Activated CD4-positive, alpha-beta T cell treated with anti-CD3 and anti-CD28 coated beads, Interleukin-2, amount 50 U/mL, for 24 hours (primary cell): Measurements from ENCODE around the gene RERE.
A peak's percentile ranks its signal among the peaks of the same experiment; 100 is the strongest.

ENCODE experiments used
- DNase-seq, 2 donors: peaks; one replicate each; pipeline ENCODE4 v3.0.0-alpha.2; 2020; ENCODE audit warnings: low read depth in 1 of 2, low spot score in 1 of 2

Gene RERE

DNA sequence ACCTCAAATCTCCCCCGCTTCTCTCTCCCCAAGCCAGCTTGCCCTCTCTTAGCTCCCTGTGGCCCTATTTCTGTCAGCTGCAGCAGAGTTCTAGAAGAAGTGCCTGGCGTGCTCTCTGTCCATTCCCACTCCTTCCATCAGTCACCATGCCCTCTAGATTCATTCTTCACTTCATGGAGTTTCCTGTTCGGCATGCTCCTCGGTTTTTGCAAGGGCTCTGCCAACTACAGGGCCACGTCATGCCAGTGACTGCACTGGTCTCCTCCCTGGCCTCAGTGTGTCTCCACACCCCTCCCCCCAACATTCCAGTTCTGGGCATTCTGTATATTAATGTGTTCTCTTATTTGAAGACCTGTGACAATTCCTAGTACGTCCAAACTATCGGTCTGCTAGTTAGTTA, 385.7 kb downstream of the RERE start:
- DNase-seq: no peak

DNA sequence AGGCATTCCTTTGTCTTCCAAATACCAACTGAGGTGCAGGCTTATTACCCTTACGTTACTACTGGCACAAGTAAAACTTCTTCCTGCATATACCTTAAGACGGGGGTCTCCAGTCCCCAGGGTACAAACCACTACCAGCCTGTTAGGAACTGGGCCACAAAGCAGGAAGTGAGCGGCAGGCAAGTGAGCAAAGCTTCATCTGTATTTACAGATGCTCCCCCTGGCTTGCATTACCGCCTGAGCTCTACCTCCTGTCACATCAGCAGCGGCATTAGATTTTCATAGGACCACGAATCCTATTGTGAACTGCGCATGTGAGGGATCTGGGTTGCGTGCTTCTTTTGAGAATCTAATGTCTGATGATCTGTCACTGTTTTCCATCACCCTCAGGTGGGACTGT, 386.4 kb downstream of the RERE start:
- peak in 1 of 2 donors; percentile 18 for DNase-seq

DNA sequence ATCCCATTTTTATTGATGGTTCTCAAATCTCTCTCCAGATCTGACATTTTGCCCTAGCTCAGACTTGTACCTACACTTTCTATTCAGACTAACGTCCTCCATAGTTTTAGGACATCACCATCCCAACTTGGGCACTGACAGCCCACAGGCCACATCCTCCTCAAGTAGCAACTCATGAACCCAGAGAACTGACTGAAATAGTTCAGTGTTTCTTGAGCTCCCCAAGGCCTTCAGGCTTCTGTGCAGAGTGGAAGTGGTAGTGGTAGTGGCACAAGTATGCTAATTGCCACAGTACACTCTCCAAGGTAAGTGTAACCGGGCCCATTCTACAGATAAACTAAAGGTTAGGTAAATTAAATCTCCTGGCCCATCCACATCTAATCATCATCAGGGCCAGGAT, 387.0 kb downstream of the RERE start:
- DNase-seq: no peak

DNA sequence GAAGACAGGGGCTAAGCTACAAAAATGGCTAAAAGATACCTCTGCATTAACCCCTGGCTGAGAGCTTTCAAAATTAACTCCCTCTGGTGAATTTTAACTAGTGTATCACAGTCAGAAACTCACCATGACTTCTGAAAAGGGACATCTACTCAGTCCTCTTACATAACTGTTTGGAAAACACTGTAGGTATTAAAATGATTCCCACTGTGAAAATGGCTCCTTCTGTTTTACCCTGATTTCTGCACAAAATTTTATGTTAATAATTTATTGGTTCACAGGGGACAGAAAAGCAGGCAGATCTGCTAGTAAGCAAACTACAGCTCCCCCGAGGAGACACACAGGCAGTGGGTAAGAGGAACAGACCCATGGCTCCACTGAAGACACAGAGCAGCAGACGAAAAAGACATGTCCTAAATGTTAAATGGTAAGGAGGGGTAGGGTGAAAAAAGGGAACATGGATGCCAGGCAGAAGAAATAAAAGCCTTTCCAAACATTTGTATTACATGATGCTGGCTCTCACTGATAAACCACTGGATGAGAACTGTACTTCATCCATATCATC, 387.8 kb downstream of the RERE start:
- DNase-seq: no peak

DNA sequence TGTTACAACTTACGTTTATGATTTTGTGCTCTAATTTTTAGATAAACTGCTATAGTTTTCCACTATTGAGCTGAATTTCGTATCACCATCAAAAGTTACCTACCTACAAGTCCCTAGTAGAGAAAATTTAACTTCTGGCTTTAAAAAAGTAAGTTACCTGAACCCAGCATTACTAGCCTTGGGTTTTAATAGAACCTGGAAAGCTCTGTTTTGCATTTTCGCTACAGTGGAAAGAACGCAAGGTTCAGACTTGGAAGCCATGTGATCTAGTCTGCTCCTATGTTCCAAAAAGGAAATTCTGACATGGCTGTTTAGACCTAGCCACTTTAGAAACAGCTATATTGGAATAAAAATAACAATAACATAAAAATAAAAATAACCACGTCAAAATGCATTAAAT, 389.0 kb downstream of the RERE start:
- DNase-seq: no peak

DNA sequence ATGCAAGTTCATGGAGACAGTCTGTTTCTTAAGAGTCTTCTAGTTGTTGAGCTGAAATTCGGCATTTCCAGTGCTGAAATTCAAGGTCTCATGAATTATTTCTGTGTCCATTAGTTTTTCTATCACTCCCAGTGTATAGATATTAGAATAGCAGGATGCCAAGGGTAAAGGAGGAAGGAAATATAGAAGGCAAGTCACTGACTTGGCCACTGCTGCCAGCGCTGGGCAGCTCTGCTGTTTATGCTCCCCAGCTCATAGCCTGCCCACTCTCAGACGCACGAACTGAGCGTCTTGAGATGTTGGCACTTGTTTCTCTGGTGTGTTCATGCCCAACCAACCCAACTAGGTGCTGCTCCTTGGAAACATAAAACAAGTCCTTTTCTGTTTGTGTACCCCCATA, 389.5 kb downstream of the RERE start:
- DNase-seq: no peak

DNA sequence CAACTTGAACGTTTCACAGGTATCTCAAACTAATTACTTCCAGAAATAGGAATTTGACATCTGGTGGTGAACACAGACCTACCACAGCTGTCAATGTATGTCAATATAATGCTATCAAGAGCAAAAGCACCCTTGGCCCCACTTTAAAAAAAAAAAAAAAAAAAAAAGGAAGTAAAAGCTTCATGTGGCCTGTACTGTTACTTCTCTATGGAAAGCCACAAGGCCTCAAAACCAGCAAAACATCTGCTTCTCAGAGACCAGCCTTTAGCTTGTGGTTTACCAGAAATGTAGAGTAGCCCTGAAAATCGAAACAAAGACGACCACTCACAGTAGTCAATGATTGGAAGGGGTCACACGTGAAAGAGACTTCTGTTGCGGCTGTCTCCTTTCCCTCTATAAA, 389.9 kb downstream of the RERE start:
- DNase-seq: no peak

DNA sequence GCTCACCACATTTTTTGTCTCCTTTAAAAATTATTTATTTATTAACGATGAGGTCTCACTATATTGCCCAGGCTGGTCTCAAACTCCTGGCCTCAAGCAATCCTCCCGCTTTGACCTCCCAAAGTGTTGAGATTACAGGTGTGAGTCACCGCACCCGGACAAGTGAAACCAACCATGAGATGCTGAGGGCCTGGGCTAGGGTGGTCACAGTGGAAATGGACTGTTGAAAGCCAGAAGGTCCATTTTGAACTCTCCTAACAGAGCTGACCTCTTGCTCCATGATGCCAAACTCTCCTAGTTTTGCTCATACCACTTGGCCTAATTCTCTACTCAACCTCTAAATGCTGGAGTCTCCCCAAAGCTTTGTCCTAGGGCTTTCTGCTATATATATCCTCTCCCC, 390.4 kb downstream of the RERE start:
- no peak for DNase-seq

DNA sequence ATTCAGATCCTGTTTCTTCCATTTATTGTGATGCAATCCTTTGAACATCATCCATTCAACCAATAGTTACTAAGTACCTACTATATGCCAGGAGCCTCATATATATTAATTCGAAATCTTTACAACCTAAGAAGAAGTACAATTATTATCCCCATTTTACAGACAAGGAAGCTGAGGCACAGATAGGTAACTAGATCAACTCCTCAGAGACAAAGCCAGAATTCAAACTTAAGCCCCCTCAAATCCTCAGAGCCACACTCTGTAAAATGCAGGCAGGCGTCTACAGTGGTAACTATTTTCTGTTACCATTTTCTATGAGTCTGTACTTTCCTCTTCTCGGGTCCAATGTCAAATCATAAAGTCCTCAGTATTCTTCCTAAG, 391.7 kb downstream of the RERE start:
- no peak for DNase-seq

DNA sequence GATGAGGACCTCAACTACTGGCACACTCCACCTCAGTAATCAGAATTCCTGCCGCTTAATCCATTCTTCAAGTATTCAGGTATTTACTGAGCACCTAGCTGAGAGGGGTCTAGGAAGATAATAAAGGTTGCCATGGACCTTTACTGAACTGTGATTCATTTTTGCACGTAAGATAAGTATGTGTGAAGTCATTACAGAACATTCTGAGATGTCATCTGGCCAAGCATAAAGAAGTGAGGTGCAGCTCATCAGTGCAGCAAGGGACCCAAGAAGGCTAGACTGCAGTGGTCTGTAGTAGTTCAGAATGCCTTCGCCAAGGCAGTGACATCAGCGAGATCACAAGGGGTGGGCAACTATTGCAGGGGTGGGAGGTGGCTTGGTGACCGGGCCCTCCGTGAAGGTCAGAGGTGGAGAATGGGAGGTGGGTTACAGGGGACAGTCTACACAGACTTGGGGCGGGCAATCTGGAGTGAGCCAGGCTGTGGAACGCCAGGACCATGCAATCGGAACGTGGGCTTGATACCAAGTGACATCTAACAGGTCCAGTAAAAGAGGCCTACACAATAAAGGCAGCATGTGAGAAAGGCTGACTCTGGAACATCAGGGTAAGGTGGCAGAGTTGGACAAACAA, 392.2 kb downstream of the RERE start:
- DNase-seq: no peak

DNA sequence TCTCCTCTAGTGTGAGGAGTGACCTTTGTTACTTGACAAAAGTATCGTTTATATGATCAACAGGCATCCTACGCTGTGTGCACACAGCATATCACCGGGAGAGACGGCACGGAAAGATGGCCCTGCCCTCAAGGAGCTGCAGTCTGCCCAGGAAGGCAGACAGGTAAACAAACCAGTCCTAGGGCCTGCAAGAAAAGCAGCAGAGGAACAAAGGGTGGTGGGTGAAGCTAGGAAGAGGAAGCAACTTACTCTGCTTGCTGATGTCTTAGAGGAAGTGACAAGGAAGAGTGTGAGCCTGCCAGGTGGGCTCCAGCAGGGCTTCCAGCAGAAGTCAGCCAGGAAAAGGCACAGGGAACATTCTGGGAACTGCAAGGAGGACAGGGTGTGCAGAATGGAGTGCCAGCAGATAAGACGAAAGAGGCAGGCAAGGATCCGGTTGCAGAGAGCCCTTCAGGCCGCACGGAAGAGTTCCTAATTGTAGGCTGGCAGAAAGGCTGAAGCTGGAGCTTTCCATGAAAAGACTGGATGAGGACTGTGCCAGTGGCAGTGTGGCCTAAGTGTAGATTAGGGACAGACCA, 392.8 kb downstream of the RERE start:
- peak in 1 of 2 donors; percentile 43 for DNase-seq

DNA sequence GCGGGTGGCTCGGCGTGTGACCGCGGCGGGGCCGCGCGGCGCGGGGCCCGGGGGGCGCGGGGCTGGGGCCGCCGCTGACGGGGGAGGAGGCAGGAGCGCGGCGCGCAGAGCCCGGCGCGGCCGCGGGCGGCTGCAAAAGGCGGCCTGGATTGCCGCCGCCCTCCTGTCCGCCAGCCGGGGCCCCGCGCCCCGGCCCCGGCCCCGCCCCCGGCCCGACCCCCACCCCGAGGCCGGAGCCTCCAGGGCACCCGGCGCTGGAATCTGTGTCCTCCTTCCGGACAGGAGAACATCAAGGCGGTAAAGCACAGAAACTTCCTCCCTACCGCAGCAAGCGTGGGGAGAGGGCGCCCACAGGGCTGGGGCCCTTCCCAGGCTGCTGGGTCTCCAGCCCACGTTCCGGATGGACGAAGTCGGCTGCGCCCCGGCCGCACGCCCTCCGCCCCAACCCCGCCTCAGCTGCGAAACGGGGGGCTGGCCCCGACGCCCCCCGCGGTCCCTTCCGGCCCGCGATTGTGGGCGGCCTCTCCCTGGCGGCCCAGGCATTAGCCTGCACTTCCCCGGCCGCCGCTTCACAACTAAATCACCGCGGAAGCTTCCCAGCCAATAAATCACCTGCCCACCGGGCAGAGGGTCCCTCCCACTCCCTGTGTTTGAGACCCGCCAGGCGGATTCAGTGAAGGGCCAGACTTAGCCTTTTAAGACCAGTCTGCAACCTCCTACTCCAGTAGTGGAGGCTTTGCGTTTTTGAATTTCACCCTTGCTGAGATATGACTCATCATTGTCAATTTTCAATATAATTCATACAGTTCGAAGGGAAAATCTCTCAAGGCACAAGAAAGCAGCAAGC, 393.5 kb downstream of the RERE start:
- DNase-seq: peak; percentile 45 to 46

DNA sequence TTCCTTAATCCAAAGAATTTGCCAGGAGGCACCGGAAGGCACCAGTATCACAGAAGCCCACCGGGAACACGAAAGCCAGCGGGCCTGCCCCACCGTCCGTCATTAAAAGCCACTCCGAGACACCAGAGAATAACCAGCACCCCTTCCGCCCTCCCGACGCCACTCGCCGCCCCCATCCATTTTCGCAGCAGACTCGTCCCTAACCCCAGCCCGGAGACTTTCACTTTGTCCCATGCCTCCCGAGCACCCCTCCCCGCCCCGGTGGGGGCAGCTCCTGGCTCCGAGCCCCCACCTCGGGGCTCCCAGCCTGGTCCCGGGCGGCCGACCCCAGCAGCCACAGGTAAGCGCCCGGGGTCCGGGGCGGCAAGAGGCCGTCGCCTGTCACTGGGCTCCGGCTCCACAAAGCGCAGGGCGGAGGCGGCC, 394.2 kb downstream of the RERE start:
- peak; percentile 17 to 18 for DNase-seq

DNA sequence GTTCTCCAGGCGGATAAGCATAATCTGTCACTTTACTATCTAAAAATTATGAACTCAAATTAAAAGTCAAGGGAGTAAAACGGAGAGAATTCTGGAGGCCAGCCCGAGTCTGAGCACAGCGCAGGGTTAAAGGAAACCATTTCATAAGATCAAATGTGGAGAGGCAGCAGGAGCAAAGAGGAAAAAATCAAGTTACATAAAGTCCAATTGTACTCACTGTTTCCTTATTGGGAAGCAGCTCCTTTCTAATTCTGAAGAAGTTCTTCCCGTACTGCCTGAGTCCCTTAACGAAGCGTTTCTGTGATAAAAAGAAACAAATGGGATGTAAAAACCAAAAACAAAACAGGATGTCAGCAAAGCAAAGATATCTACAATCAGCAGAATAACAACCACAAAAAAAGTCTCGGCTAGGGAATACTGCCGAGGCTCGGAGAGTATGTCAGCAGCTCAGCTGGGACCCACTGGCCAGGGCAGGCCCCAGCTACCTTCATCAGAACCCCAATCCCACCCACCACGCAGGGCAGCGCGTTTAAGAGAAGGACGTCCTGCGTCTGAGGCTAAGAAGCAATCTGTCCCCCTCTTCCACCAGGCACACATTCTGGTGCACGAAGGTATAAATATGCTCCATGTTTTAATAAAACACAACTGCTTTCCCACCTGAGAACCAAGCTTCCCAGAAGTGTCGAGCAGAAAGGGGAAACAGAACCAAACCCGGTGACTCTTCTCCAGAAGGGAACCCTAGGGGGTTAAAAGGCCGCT, 394.8 kb downstream of the RERE start:
- peak in 1 of 2 donors; percentile 23 for DNase-seq

DNA sequence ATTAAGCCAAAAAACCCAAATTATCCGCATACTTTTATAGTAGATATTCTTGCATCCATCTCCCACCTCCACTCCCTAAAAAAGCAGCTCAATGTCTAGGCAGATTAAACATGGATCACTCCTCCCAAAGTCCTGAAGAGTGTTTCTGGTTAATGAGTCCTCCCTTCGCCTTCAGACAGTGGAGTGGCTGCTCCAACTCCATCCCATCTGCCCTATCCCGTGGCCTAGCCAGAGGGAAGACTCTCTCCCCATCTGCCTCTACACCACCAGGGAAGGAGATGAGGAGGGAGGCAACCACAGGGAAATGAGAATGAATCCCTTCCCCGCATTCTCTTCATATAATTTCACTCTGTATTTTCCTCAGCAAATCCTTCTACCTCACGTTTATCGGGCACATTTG, 395.7 kb downstream of the RERE start:
- no peak for DNase-seq

DNA sequence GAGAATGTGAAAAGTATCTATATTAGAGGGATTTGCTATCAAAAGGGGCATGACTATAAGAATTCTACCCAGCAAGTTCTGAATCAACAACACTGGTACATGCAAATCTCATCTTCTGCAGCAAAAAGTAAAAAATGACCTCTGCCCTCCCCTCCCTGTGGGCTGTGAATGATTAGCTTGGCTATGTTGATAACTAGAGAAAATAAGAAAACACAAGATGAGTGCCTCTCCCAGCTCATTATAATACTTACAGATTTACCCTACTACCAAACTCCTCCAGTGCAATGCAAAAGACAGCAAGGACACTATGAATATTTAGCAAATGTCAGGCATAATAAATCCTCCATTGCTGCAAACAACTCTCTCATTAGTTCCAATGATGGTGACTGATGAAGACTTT, 397.1 kb downstream of the RERE start:
- DNase-seq: no peak

DNA sequence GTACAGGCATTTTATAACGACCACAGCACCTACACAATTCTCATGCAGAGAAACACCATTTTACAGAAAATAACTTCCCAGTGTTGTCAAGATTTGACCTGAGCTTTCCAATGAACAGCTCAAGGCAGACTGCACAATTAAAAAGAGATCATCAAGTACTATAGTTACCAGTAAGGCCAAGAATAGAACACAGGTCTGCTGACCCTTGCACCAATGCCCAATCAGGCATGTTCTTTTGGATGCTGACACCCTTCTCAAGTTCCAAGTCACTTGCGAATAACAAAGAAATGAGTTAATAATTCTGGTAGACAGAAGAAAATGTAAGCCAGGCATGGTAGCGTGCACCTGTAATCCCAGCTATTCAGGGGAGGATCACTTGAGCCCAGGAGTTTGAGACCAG, 397.6 kb downstream of the RERE start:
- DNase-seq: no peak

DNA sequence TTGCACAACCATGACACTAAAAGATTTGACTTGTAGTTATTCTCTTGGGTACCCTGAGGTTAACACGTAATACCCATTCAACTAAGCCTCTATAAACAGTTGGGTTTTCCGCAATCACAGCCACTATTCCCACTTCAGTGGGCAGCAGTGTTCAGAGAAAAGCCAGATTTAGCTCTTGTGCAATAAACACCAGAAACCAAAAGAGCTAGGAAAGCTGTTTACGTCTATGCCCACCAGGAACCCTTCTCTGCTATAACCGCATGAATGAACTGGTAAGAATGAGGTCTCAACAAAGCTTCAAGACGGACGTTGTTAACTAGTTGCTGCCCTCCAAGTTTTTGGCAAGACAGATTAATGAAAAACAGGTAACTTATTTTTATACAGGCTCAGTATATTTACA, 398.3 kb downstream of the RERE start:
- DNase-seq: no peak

DNA sequence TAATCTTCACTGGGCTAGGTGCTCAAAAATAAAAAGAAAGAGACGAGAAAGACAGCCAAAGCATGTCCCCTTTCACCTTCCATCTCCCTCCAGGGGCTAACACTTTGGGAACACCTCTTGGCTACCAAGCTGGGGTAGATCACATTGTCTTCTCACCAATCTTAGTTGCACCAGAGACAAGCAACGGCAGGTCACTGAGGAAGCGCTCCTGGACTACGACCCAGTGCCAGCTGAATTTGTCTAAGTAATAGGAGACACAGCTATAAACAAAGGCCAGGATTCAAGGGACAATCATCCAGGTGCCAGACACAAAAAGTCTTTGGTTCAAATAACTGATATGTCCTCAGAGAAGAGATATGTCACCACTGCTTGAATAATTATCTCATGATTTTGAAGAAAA, 399.1 kb downstream of the RERE start:
- DNase-seq: no peak

DNA sequence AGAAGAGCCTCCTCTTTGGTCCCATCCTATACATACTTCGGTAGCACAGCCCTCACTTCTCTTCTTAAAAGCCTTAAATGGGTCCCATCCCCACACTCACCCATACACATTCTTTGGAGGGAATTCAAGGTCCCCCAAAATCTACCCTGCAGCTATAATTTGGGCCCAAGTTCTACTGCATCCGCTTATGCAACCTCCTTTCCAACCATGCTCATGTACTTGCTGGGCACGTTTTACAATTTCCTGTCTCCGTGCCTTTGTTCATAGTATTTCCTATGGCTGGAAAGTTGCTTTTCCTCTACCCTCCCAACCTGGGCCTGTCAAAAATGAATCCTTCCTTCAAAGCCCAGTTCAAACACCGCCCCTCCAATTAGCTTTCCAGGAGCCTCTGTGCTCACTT, 399.8 kb downstream of the RERE start:
- DNase-seq: no peak

DNA sequence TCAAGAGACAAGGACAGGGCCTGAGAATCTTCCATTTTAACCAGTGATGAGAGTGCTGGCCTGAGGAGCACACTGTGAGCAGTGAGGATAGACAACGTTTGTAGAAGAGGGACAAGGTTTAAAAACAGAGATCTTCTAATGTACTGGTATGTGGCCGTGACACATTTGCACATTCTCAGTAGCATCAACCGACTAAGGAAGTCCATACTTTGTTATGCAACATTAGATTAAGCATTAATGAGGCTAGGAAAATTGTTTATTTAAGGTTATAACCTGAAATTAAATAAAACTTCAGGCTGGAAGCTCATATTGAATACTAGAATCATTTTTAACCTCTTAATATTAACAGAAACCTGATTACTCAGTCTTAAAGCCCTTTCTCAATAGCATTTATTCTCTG, 400.6 kb downstream of the RERE start:
- DNase-seq: no peak
